HepG2 (cell line): ENCODE results near the gene RNU7-1. TPM values are rescaled to one million over a fixed set of nuclear protein-coding genes. Genes with fewer than 3 reads are reported as not detected.

Source experiments
- CCDC6 ChIP-seq: sonication (generic); formaldehyde crosslinking; IDR thresholded peaks from 2 replicates; pipeline ENCODE4 v1.8.1; 2022; ENCODE audit warnings: mild to moderate bottlenecking, missing genetic modification reagents, moderate library complexity
- GABPB1 ChIP-seq: IDR thresholded peaks from 2 replicates; pipeline ENCODE4 v1.6.1; 2016; ENCODE audit warnings: mild to moderate bottlenecking, missing genetic modification reagents, moderate library complexity, missing compliant biosample characterization
- GPBP1L1 ChIP-seq: sonication (generic); formaldehyde crosslinking; IDR thresholded peaks from 2 replicates; pipeline ENCODE4 v1.5.0; 2020; ENCODE audit warnings: mild to moderate bottlenecking, missing genetic modification reagents
- HOXA3 ChIP-seq: sonication (generic); formaldehyde crosslinking; IDR thresholded peaks from 2 replicates; pipeline ENCODE4 v1.5.0; 2020; ENCODE audit warnings: missing genetic modification reagents
- KLF16 ChIP-seq, 2 experiments: sonication (generic) in 1 of 2; formaldehyde crosslinking in 1 of 2; IDR thresholded peaks; 2 replicates each; pipeline versions ENCODE4 v1.6.1 to v1.8.0; 2016 to 2023; ENCODE audit warnings: missing genetic modification reagents in 2 of 2, missing compliant biosample characterization in 1 of 2
- MTF2 ChIP-seq: sonication (generic); formaldehyde crosslinking; IDR thresholded peaks from 2 replicates; pipeline ENCODE4 v1.5.0; 2020; ENCODE audit warnings: missing genetic modification reagents, borderline replicate concordance
- PCBP1 ChIP-seq: fragments of 200-400 bp; formaldehyde crosslinking; IDR thresholded peaks from 2 replicates; pipeline ENCODE4 v1.6.1; 2017; ENCODE audit warnings: mild to moderate bottlenecking, low read depth, low read length, borderline replicate concordance
- RXRA ChIP-seq: sonication (generic); formaldehyde crosslinking; IDR thresholded peaks from 2 replicates; pipeline ENCODE4 v1.5.1; 2020; ENCODE audit warnings: missing genetic modification reagents
- SALL2 ChIP-seq: sonication (generic); formaldehyde crosslinking; IDR thresholded peaks from 2 replicates; pipeline ENCODE4 v1.8.1; 2023; ENCODE audit warnings: mild to moderate bottlenecking, missing genetic modification reagents, inconsistent platforms
- SMAD3 ChIP-seq: sonication (generic); formaldehyde crosslinking; IDR thresholded peaks from 2 replicates; pipeline ENCODE4 v1.4.0; 2020; ENCODE audit warnings: missing genetic modification reagents
- SOX5 ChIP-seq: IDR thresholded peaks from 2 replicates; pipeline ENCODE4 v1.6.1; 2016; ENCODE audit warnings: borderline replicate concordance
- TSC22D2 ChIP-seq: sonication (generic); formaldehyde crosslinking; IDR thresholded peaks from 2 replicates; pipeline ENCODE4 v1.5.1; 2020; ENCODE audit warnings: missing genetic modification reagents, mild to moderate bottlenecking, borderline replicate concordance
- YEATS2 ChIP-seq: sonication (generic); formaldehyde crosslinking; IDR thresholded peaks from 2 replicates; pipeline ENCODE4 v1.4.0; 2020; ENCODE audit warnings: missing genetic modification reagents, borderline replicate concordance
- ZNF639 ChIP-seq: conservative IDR thresholded peaks from 2 replicates; pipeline ENCODE4 v1.6.1; 2018; ENCODE audit warnings: missing genetic modification reagents
- ZNF816 ChIP-seq: sonication (generic); formaldehyde crosslinking; IDR thresholded peaks from 2 replicates; pipeline ENCODE4 v1.8.0; 2022; ENCODE audit warnings: missing genetic modification reagents, mild to moderate bottlenecking, borderline replicate concordance
- polyA plus RNA-seq, 8 experiments: library from polyadenylated mRNA; depleted of rRNA in 3 of 8; stranded (reverse) in 7 of 8; unstranded in 1 of 8; fragments of >200 nt; fragmentation: Illumina TruSeq in 4 of 8; extraction: Trizol in 4 of 8; gene quantifications; 2 replicates each; pipeline versions ENCODE4 v1.2.1 to v1.2.3, GENCODE V29; 2011 to 2016; ENCODE audit warnings: low read depth in 4 of 8, missing spikeins in 1 of 8, mixed read lengths in 1 of 8; ENCODE audit not compliant: insufficient read depth in 1 of 8
- total RNA-seq, 5 experiments: library from RNA; depleted of rRNA; stranded (reverse); fragments of >200 nt; fragmentation: Illumina TruSeq; extraction: Trizol; gene quantifications; 2 replicates each; pipeline ENCODE4 v1.2.3, GENCODE V29; 2016; ENCODE audit warnings: low read depth in 1 of 5
- TF ChIP-seq, protein P1 (sequence below): sonication (generic); formaldehyde crosslinking; IDR thresholded peaks from 2 replicates; pipeline ENCODE4 v1.4.0; 2020; ENCODE audit warnings: missing genetic modification reagents
- TF ChIP-seq, protein P2 (sequence below): sonication (generic); formaldehyde crosslinking; IDR thresholded peaks from 2 replicates; pipeline ENCODE4 v1.4.0; 2020; ENCODE audit warnings: missing genetic modification reagents

RNU7-1 gene
- total and polyA plus RNA-seq, 2 of the 13 experiments (the other 11 are each of a cell fraction or from before 2014, with no cell fraction given): not detected

- TF ChIP-seq GPBP1L1 (CRISPR knock-in tag) (no peak), SALL2 (CRISPR knock-in tag) (peak; percentile 76; the same call in 1 of the 2 replicates), HOXA3 (peak; percentile 48; the same call in 1 of the 2 replicates), CCDC6 (CRISPR knock-in tag) (0 out of 2 replicates have a peak, but pooled peaks have one; percentile 48), GABPB1 (CRISPR knock-in tag) (peak; percentile 88), TSC22D2 (CRISPR knock-in tag) (no peak), KLF16 (CRISPR knock-in tag; IDR thresholded peaks at IDR 0.05) (peak in 1 of 2 experiments; percentile 67; a peak in 1 of 4 replicates), YEATS2 (CRISPR knock-in tag) (peak; percentile 31; the same call in 1 of the 2 replicates), RXRA (peak; percentile 29; the same call in 1 of the 2 replicates), MTF2 (CRISPR knock-in tag) (no peak), ZNF639 (no peak; the same call in 1 of the 2 replicates), SMAD3 (peak; percentile 68; the same call in 1 of the 2 replicates), PCBP1 (0 out of 2 replicates have a peak, but pooled peaks have one; percentile 9), SOX5 (CRISPR knock-in tag) (no peak), ZNF816 (CRISPR knock-in tag) (no peak)
- TF ChIP-seq, protein P1, sequence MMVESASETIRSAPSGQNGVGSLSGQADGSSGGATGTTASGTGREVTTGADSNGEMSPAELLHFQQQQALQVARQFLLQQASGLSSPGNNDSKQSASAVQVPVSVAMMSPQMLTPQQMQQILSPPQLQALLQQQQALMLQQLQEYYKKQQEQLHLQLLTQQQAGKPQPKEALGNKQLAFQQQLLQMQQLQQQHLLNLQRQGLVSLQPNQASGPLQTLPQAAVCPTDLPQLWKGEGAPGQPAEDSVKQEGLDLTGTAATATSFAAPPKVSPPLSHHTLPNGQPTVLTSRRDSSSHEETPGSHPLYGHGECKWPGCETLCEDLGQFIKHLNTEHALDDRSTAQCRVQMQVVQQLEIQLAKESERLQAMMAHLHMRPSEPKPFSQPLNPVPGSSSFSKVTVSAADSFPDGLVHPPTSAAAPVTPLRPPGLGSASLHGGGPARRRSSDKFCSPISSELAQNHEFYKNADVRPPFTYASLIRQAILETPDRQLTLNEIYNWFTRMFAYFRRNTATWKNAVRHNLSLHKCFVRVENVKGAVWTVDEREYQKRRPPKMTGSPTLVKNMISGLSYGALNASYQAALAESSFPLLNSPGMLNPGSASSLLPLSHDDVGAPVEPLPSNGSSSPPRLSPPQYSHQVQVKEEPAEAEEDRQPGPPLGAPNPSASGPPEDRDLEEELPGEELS (CRISPR knock-in tag): peak; percentile 23; the same call in 1 of the 2 replicates
- TF ChIP-seq, protein P2, sequence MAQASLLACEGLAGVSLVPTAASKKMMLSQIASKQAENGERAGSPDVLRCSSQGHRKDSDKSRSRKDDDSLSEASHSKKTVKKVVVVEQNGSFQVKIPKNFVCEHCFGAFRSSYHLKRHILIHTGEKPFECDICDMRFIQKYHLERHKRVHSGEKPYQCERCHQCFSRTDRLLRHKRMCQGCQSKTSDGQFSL (CRISPR knock-in tag): no peak
Measured at GRCh38 chr12:6946033-6946919, 2.7 kb downstream of the RNU7-1 start (continued).
